Type B pancreatic cell (in vitro differentiated cells): ENCODE measurements around the gene STAC. TPM values are rescaled to one million over a fixed set of nuclear protein-coding genes. Genes with fewer than 3 reads are reported as not detected.
A peak's percentile ranks its signal among the peaks of the same experiment; 100 is the strongest.

Experiments used
- DNase-seq: peaks from one replicate; pipeline ENCODE4 v3.0.0; 2021; ENCODE audit warnings: mixed read lengths; ENCODE audit not compliant: unreplicated experiment; ENCODE audit errors: extremely low spot score
- H3K27ac Mint-ChIP-seq: 2 replicates; pipeline ENCODE4 v1.8.0; 2021; ENCODE audit warnings: mild to moderate bottlenecking, mixed read lengths
- H3K27me3 Mint-ChIP-seq: 2 replicates; pipeline ENCODE4 v1.8.0; 2021; ENCODE audit warnings: mixed read lengths
- H3K36me3 Mint-ChIP-seq: 2 replicates; pipeline ENCODE4 v1.8.0; 2021; ENCODE audit warnings: mixed read lengths
- H3K4me1 Mint-ChIP-seq: one replicate; pipeline ENCODE4 v1.8.0; 2021; ENCODE audit warnings: mixed read lengths; ENCODE audit not compliant: unreplicated experiment
- H3K4me3 Mint-ChIP-seq: 2 replicates; pipeline ENCODE4 v1.8.0; 2021; ENCODE audit warnings: mild to moderate bottlenecking, mixed read lengths
- H3K9me3 Mint-ChIP-seq: 2 replicates; pipeline ENCODE4 v1.8.0; 2021; ENCODE audit warnings: mixed read lengths
- total RNA-seq: library from RNA; stranded (reverse); gene quantifications from 2 replicates; pipeline ENCODE4 v1.2.1, GENCODE V29; 2021; ENCODE audit warnings: low replicate concordance
- TF ChIP-seq, protein P1 (sequence below): fragments of 200-600 bp; sonication (generic); conservative IDR thresholded peaks from 2 replicates; pipeline ENCODE4 v1.5.0; 2021; ENCODE audit warnings: antibody characterized with exemption, mild to moderate bottlenecking

The STAC gene
- total RNA-seq, 1 donor from 2014 or later: 3.5 TPM

DNA sequence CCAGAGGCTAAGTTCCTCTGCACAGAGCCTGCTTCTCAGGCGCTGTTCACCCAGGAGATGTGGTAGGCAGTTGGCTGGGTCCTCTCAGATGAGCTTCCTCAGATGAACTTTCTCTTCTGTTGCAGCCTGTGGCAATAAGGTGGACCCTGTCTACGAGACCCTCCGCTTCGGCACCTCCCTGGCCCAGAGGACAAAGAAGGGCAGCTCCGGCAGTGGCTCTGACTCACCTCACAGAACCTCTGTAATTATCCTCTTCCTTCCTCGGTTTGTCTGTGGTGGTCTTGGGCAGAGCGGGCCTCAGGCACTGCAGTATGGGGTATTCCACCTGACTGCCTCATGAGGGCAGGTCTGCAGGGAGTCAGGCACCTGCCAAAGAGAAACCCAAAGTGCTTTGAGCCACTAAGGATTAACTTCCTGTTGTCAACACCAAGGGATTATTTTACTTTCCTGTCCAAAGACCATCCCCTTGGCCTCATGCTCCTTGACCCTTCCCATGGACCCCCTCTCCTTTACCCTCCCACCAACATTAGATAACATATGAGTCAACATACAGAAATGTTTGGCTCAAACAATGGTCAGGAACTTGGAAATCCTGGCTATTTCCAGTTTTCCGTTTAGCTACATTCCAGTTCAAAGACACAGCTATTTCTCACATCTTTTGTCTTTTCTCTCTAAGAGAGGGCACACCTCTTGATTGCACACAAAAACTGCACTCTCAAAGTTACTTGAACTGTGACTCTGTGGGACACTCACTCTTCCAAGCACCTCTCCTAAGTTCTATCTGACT, 105.9 kb downstream of the STAC start:
- Mint-ChIP-seq H3K27ac (no peak overlapping the region), H3K4me1 (no peaks in the 10 kb centered on the region), H3K4me3 (no peak overlapping the region), H3K36me3 (no peaks in the 10 kb centered on the region), H3K27me3 (no peaks in the 10 kb centered on the region), H3K9me3 (no peaks in the 10 kb centered on the region)
- TF ChIP-seq, protein P1, sequence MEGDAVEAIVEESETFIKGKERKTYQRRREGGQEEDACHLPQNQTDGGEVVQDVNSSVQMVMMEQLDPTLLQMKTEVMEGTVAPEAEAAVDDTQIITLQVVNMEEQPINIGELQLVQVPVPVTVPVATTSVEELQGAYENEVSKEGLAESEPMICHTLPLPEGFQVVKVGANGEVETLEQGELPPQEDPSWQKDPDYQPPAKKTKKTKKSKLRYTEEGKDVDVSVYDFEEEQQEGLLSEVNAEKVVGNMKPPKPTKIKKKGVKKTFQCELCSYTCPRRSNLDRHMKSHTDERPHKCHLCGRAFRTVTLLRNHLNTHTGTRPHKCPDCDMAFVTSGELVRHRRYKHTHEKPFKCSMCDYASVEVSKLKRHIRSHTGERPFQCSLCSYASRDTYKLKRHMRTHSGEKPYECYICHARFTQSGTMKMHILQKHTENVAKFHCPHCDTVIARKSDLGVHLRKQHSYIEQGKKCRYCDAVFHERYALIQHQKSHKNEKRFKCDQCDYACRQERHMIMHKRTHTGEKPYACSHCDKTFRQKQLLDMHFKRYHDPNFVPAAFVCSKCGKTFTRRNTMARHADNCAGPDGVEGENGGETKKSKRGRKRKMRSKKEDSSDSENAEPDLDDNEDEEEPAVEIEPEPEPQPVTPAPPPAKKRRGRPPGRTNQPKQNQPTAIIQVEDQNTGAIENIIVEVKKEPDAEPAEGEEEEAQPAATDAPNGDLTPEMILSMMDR: no peak
- DNase-seq: no peak

DNA sequence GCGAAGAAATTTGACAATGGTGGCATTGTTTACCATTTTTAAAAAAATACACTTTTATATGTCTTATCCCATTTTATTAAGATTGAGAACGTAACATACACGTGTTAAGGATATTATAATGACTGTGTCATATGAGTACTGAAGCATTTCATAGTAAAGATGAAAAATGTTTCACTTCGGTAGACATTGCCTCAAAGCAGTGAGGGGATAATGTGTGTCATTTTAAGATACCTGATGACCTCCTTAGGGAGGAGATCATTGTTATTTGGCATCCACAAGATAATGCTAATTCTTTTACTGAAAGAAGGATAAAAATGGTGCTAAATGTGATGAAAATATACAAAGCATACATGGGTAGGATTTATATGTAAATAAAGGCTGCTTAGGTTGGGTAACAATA, 107.3 kb downstream of the STAC start:
- H3K27me3 Mint-ChIP-seq: no peaks in the 10 kb centered on the region
- no peak overlapping the region for H3K4me3 Mint-ChIP-seq
- no peaks in the 10 kb centered on the region for H3K9me3 Mint-ChIP-seq
- no peak overlapping the region for H3K27ac Mint-ChIP-seq
- H3K4me1 Mint-ChIP-seq: no peaks in the 10 kb centered on the region
- TF ChIP-seq, protein P1: no peak
- H3K36me3 Mint-ChIP-seq: no peaks in the 10 kb centered on the region
- DNase-seq: no peak

DNA sequence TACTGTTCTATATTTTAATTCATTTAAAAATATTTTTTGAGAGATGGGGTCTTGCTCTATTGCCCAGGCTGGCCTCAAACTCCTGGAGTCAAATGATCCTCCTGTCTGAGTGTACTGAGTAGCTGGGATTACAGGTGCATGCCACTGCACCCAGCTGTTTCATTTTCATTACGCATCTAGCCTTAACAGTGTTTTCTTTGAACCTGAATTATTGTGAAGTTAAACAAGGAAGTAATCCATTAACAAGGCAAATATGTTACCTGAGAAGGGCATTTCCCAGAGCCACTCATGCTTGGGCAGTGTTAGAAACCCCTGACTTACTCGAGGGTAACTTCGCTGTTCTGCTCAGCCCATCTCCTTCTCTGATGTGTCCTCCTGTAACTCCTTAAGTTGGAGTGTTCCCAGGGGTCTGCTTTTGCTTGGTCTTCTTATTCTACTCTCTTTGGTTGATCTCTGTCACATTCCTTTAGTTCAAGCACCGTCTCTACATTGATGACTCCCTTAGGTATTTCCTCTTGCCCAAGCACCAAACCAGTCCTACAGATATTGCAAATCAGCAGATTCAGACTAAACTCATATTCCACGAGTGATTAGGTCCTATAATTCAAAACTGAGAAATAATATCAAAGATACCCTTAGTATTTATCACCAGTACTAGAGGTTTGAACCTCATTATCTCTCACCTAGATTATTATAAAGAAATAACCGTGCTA, 107.9 kb downstream of the STAC start:
- TF ChIP-seq, protein P1: no peak
- Mint-ChIP-seq H3K9me3 (no peaks in the 10 kb centered on the region), H3K4me1 (no peaks in the 10 kb centered on the region), H3K4me3 (no peak overlapping the region), H3K27me3 (no peaks in the 10 kb centered on the region), H3K36me3 (no peaks in the 10 kb centered on the region), H3K27ac (peak overlapping the region; percentile 27)
- no peak for DNase-seq

- Mint-ChIP-seq H3K36me3 (no peaks in the 10 kb centered on the region), H3K4me3 (no peak overlapping the region), H3K27me3 (no peaks in the 10 kb centered on the region), H3K4me1 (no peaks in the 10 kb centered on the region), H3K27ac (no peak overlapping the region), H3K9me3 (no peaks in the 10 kb centered on the region)
- no peak for DNase-seq
- TF ChIP-seq, protein P1: no peak
Observed at GRCh38 chr3:36489101-36489500, 108.8 kb downstream of the STAC start.

- TF ChIP-seq, protein P1: no peak
- Mint-ChIP-seq H3K27me3 (no peaks in the 10 kb centered on the region), H3K9me3 (no peaks in the 10 kb centered on the region), H3K27ac (no peak overlapping the region), H3K4me1 (no peaks in the 10 kb centered on the region), H3K36me3 (no peaks in the 10 kb centered on the region), H3K4me3 (no peak overlapping the region)
- DNase-seq: no peak
Observed at GRCh38 chr3:36489679-36490425, 109.5 kb downstream of the STAC start.
